ENCODE results near the gene TJP2.

TJP2 gene

DNA sequence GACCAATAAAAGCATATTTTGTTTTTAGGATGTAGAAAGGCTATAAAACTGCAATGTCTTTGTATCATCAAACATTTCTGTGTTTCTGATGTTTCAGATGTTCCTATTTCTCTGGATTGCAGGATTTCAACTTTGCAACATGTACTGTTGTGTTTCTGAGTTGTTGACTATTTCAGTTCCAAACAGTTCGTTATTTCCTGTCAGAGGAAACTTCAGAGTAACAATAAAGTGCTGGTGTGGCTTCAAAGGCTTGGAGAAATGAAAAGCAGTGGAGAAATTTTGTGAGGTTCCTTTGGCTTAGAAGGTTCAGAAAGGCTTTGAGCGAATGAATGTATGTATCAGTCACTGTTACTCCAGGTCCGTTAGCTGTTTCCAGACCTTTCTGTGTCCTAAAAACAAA is 17.2 kb downstream of the TJP2 start:
- no peak for DNase-seq (ENCODE audit: low read depth in 2 of 2)

DNA sequence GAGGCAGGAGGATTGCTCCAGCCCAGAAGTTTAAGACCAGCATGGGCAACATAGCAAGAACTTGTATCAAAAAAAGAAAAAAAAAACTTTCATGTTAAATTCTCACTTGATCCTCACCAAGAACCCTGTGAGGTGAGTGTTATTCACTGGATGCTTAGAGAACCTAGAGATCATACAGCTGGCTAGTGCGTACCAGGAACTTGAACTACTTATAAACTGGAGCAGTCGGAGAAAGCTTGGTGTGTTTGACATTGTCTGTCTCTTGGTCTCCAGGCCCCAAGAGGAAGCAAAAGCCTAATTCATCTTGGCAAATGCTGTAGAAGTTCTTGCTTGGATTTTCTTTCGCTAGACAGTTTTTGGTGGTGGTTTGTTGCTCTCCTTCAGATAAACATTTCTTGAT is 18.1 kb downstream of the TJP2 start:
- no peak for DNase-seq (ENCODE audit: low read depth in 2 of 2)

DNA sequence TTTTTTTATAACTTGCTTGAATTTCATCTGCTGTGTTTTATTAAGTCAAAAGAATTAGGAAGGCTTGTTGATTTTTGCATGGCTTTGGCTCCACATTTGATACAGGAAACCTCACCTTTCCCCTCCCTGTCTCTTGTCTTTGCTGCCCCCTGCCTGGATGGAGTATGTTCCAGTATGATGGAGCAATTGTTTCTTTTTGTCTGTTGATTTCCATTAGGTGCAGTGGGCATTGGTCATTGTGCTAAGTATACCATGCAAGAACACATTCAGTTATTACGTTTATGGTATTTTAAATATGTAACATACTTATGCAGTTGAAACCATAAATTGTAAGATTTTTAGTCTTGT is 19.6 kb downstream of the TJP2 start:
- no peak for DNase-seq (ENCODE audit: low read depth in 2 of 2)

DNA sequence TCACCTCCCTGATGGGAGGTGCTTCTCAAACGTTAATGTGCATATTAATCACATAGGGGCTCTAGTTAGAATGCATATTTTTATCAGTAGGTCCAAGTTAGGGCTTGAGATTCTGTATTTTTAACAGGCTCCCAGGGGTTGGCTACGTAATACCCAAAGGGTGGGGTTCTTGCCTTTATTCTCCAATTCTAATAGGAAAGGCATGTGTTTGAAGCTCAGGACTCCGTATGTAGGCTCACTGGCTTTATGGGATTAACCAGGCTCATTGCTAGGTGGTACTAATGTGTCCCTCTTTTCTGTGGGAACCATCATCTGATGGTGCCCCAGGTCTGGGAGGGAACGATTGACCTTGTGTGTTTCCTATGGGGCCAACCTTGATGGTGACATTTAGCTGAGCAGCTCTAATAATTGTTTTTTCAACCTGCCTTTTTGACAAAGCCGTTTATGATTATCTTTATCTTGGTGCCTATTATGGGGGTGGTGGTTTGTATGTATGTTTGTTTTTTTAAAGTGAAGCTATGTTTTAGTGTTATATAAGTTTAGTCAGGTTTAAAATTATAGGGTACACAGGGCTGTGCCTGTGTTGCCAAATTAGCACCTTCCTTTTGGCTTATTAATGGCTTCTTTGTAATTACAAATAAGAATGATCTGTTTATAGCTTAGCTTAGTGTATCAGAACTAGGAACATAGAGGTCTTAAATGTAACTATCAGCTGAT is 20.8 kb downstream of the TJP2 start:
- DNase-seq (ENCODE audit: low read depth in 2 of 2) = no peak

DNA sequence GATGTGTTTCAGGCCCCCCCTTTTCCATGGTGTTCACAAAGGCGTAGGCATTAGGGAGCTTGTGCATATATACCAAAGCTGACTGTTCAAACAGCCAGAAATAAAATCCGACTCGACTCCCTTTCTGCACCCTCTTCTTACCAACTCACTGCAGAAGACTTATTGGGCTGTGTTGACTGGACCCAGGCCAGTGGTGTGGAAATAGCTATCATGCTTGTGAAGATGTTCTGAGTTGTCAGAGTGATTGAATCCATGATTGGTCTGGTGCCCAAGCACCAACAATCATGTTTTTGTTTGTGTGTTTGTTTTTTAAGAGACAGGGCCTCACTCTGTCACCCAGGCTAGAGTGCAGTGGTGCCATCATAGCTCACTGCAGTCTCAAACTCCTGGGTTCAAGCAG is 21.6 kb downstream of the TJP2 start:
- no peak for DNase-seq (ENCODE audit: low read depth in 2 of 2)

DNA sequence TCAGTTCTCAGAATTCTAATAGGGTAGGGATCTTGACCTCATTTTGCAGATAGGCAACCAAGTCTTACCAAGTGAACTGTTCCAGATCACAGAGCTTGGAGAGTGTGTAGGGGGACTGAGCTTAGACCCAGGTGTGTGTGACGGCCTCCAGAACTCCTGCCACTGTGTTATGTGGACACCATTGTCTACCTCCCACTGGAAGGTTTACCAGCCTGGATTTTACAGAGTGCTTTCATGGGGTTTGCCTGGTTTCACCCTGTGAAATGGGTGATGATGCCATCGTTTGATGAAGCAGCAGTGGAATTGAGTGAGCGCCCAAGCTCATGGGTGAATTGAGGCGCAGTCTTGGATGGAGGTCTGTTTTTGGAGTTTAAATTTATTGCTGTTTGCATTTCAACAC is 23.6 kb downstream of the TJP2 start:
- DNase-seq (ENCODE audit: low read depth in 2 of 2) = no peak

DNA sequence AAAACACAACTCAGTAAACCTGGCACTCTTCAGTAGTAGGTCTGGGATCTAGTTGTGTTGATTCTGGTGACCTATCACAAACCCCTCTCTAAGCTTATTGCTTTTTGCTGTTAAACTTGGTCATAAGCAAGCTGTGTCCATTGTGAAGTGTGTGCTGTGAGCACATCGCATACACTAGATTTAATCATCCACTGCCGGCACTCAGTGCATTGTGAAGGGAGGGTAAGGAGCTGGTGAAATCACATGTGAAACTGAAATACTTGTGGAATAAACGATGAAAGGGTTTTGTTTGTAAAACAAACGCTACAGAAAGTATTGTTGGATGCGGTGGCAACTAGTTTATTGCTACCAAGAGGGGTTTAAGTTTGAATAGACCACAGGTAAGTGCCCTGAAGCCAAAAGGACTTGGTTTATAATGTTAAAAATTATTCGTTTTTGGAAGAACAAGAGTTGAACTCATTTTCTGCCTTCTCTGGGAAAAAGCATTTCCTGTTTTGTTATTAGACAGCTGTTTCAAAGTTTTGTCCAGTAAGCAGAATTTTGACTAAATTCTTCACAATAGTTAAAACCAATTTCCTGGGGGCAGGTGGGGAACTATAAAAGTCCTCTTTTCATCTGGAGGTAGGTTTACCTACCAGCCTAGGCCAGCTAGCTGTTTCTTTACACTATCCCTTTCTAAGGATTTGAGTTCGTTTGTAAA is 24.6 kb downstream of the TJP2 start:
- no peak for DNase-seq (ENCODE audit: low read depth in 2 of 2)

DNA sequence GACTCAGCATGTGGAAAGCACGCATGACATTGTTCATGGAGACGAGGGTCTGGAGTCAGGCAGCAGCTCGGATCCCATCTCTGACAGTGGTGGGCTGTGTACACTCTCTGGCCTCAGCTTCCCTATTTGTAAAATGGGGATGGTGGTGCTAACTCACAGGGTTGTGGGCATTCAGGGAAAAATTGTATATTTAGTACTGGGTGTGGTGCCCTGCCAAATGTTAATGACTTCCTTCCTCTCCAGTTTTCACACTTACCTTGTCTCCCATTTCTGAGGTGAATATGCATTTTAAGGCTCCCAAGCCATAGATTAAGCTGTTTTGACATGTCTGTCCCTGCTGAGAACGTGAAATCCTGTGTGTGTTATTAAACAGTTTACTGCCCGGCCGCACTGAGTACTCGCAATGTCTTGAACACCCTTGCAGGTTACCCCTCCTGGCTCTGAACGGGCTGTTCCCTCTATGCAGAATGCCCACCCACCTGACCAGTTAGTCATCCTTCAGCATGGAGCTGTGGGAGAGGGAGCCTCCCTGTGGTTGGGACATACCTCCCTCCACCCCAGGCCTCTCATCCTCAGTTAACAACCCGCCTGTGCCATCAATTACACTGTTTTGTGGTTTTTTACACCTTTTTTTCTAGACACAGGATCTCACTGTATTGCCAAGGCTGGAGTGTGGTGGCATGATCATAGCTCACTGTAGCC is 25.8 kb downstream of the TJP2 start:
- DNase-seq (ENCODE audit: low read depth in 2 of 2) = no peak

DNA sequence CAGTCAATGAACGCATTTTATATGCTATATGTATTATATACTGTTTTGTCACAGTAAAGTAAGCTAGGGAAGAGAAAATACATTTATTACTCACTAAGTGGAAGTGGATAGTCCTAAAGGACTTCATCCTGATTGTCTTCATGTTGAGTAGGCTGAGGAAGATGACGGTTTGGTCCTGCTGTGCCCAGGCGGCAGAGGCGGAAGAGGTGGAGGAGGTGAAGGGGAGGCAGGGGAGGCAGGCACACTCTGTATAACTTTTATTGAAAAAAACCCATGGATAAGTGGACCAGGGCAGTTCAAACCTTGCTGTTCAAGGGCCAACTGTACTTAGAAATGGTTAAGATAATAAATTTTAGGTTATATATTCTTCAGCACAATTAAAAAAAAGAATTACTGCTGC is 28.5 kb downstream of the TJP2 start:
- no peak for DNase-seq (ENCODE audit: low read depth in 2 of 2)

DNA sequence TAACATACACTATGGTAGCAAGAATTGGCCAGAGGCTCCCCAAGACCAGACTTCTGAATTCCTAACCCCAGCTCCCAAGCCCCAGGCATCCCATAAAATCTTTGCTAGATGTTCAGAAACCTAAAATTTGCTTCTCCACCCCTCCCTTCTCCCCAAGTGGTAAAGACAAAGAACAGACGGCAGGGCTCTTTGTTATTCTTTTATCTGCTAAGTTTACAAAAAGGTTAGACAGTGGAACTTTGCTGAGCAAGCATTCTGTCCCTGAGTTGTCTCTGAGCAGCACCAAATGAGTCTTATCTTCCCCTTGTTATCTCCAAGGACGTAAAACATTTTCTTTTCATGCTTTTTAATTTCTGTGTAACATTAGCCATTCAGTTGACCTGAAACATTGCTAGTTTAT is 30.2 kb downstream of the TJP2 start:
- DNase-seq (ENCODE audit: low read depth in 2 of 2) = no peak

DNA sequence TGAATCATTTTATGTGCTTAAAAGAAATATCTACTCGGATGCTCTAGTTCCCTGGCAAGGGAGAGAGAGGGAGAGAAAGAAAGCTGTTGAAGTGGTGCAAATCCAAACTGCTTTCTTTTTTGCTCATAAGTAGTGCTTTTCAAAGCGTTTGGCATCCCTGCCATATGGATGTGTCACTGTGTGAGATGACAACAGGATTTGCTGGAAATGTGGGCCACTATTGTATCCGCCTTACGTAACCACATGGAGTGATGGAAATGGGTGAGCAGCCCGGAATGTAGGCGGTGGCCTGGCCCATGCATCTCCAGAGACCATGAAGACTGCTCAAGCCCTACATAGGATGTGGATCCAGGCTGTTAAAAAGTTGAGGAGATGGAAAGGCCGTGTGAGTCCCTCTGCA is 30.8 kb downstream of the TJP2 start:
- no peak for DNase-seq (ENCODE audit: low read depth in 2 of 2)

DNA sequence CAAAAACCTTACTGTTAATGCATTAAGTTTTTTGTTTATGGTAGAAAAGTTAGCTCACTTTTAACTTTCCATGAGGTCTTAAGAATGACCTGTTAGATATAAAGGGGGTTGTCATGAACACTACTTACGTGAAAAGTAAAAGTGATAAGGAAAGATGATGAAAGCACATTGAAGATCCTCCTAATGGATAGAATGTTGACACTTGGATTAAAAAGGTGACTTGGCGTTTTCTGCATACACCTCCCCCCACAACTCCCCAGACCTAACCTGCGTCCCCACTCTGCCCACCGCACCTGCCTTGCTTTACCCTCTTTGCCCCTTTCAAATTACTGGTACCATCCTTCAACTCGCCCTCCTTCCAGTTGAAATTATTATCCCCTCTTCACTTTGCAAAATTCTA is 32.0 kb downstream of the TJP2 start:
- no peak for DNase-seq (ENCODE audit: low read depth in 2 of 2)

DNA sequence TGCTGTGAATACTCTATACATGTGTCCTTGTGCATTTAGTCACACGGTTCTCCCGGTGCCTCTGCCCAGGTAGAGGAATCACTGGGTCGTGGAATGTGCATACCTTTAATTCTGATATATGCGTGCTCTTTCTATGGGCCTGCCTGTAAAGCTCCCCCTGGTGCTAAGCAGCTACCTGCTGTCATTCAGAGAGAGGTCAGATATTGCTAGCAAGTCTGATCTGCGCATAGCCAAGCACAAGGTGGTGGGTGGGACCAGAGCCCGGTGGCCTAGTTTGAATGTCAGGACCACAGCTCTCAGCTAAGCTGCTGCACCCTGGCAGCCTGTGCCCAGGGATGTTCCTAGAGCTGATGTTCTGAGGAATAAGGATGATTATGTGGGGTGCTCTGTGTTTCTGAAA is 33.4 kb downstream of the TJP2 start:
- no peak for DNase-seq (ENCODE audit: low read depth in 2 of 2)

DNA sequence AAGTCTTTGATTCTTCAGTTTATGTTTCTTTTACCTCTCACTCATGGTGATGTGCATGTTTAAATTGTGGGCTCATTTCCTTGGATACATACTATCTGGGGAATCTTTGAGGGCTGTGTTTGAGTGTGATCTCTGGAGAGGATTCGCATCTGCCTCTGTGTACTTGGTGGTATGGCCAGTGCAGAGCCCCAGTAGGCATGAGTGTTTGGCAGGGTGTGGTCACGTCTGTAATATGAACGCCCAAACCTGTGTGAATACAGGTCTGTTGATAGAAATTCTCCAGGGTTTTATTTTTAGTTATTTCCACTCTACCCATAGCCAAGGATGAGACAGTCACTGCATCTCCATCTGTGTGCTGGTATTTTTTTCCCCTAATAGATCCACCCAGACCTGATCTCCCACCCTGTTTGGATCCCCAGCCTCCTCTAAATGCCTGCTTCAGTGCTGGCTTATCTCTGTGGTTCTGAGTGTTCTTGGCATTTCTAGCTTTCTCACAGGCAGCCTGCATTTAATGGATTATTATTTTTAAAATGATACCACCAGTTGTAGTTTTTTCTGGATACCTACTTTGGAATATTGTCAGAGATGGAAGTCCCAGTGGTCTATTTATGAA is 37.5 kb downstream of the TJP2 start:
- DNase-seq (ENCODE audit: low read depth in 2 of 2) = no peak

DNA sequence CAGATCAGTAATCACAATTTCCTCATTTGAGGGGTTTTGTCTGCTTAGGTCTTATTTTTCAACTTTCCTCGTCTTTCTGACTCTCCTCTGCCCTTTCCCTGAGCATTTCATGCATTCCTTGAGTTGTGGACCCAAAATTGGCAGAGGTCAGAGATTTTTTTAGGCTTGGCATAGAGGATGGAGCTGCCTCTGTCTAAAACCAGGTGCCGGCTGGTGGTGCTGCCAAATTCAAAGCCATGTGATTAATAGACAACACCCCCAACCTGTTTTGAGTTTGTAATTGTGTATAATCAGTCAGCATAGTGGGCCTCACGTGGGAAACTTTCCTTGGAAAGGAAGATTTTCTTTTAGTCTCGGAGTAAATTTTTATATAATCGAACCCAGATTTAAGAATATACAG is 39.6 kb downstream of the TJP2 start:
- DNase-seq (ENCODE audit: low read depth in 2 of 2) = no peak

DNA sequence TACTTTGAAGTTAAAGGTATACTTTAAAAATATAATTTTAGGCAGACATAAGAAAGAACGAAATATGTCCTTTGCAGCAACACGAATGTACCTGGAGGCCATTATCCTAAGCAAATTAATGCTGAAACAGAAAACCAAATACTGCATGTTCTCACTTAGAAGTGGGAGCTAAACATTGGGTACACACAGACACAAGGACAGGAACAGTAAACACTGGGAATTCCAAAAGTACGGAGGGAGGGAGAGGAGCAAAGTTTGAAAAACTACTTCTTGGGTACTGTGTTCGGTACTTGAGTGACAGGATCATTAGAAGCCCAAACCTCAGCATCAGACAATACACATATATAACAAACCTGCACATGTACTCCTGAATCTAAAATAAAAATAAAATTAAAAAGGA is 40.9 kb downstream of the TJP2 start:
- no peak for DNase-seq (ENCODE audit: low read depth in 2 of 2)

DNA sequence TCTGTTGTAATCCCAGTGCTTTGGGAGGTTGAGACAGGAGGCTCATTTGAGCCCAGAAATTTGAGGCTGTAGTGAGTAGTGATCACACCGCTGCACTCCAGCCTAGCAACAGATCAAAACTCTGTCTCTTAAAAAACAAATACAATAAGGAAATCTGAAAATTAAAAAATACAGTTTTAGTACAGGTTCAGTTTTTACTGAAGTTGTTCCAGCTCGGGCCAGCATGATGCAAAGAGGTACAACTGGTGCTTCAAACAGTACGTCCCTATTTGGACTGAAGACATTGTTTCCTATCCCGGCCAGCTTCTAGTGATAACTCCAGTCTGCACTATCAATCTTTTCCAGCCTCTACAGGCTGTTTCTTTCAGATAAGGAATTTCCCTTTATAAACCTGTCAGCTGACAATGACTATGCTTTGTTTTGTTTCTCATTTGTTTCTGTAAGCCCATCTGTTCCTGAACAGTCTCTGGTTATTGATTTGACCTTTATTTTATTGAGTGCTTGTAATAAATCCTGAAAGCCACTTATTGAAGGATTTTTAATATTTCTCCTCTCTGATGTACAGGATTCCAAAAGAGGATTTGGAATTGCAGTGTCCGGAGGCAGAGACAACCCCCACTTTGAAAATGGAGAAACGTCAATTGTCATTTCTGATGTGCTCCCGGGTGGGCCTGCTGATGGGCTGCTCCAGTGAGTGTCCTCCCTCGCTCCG is 41.9 kb downstream of the TJP2 start:
- DNase-seq (ENCODE audit: low read depth in 2 of 2) = no peak

DNA sequence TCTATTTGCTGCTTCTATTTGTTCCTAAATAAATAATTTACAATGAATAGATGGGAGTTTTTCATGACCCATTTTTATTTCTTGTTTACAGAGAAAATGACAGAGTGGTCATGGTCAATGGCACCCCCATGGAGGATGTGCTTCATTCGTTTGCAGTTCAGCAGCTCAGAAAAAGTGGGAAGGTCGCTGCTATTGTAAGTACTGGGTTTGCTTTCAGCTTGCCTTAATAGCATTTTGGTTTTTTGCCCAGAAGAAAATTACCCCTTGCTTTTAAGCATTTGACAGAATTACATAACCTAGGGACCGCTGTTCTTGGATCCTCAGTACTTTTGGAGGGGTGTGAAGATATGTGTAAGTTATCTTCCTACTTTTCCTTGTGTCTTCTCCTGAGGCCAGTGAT is 44.1 kb downstream of the TJP2 start:
- DNase-seq (ENCODE audit: low read depth in 2 of 2) = no peak

DNA sequence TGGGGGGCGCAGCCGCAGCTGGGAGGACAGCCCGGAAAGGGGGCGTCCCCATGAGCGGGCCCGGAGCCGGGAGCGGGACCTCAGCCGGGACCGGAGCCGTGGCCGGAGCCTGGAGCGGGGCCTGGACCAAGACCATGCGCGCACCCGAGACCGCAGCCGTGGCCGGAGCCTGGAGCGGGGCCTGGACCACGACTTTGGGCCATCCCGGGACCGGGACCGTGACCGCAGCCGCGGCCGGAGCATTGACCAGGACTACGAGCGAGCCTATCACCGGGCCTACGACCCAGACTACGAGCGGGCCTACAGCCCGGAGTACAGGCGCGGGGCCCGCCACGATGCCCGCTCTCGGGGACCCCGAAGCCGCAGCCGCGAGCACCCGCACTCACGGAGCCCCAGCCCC is 47.0 kb downstream of the TJP2 start:
- no peak for DNase-seq (ENCODE audit: low read depth in 2 of 2)

DNA sequence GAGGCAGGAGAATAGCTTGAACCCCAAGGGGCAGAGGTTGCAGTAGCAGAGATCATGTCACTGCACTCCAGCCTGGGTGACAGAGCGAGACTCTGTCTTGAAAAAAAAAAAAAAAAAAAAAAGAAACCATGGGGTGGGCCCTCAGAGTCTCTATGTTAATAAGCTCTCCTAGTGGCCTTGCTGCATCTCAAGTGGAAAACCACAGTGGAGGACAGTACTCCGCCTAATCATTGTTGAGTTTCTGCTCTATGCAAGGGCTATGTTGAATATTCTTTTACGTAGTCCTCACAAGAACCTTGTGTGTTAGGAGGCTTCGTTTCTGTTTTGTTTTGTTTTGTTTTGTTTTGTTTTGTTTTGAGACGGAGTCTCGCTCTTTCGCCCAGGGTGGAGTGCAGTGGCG is 48.9 kb downstream of the TJP2 start:
- DNase-seq (ENCODE audit: low read depth in 2 of 2) = no peak

DNA sequence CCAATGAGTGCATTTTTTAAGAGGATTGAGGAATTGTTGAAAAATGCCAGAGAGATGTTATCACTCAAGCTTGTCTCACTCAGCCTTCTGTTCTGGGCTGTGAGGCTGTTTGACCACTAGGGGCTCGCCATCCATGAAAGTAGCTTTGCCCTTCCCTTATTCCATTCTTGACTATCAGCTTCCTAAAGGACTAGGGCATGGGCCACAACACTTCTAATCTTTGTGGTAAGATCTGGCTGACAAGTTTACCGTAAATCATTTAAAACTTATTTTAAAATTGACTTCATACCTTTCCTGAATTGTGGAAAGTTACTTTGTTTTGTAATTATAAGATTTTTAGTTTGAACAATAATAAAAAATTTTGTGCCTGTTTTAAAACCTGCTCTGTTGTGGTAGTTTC is 49.5 kb downstream of the TJP2 start:
- DNase-seq (ENCODE audit: low read depth in 2 of 2) = no peak

DNA sequence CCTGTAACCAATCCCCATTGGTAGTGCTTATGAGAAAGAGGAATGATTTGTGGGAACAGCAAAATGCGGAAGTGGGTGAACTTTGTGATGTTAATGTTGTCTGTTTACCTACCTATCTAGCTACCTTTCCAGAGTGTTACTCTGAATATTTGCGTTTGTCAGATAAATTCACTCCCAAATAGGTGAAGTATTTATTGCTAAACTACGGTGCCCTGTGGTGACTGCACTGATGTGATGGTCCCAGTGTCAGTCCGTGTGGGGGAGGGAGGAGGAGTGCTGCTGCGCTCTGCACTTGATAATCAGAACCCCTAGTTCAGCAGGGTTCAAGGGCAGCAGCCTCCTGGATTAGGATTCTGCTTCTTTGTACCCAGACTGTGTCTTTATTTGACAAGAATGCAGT is 55.3 kb downstream of the TJP2 start:
- DNase-seq (ENCODE audit: low read depth in 2 of 2) = no peak
